Measurements from ENCODE around the gene PLXDC2. TPM values are rescaled to one million over a fixed set of nuclear protein-coding genes. Genes with fewer than 3 reads are reported as not detected.

Gene PLXDC2
- total and polyA plus RNA-seq, 2 experiments from 2014 or later = 13.5 to 19.4 TPM

DNA sequence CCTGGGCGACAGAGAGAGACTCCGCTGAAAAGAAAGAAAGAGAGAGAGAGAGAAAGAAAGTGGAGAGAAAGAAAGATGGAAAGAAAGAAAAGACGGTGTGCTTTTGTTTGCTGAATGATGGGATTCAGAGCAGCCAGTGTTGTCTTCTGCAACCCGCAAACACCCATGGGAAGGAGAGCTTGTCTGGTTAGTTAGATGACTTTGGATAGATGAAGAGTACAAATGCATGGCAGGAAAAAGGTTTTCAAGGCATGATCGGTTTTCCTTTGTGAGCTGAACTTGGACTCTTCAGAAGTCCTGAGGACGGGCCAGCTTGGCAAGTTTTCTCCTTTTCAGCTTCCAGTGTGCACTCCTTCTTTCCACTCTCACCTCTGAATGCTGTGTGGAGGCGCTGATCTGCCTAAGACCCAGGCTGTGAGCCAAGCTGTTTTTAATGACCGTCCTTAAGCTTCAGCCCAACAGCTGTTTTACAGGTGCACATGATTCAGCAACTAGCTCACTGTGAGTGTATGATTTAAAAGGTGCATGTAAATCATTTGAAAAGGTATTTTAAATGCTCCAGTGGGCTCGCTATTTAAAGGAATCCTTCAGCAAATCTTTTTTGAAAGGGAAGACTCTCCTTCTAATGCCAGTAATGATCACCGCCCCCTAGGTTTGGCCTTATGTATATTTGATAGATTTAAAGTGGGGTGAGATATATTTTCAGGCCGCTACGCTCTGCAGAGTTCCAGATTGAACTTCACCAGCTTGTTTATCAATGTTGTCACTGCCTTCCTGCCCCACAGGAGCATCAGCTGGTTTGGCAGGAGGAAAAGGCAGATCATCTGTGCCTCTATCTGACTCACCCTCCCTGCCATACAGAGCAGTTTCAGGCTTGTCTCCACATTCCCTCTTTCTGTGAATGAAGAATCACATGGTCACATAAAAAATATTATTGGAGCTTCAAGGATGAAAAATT lies 115.0 kb downstream of the PLXDC2 start:
- no peak for TF ChIP-seq NANOG (IDR thresholded peaks at IDR 0.05; ENCODE audit: borderline replicate concordance)
- TF ChIP-seq ZNF114 (CRISPR knock-in tag; IDR thresholded peaks at IDR 0.05) = no peak
- TF ChIP-seq, protein P1, sequence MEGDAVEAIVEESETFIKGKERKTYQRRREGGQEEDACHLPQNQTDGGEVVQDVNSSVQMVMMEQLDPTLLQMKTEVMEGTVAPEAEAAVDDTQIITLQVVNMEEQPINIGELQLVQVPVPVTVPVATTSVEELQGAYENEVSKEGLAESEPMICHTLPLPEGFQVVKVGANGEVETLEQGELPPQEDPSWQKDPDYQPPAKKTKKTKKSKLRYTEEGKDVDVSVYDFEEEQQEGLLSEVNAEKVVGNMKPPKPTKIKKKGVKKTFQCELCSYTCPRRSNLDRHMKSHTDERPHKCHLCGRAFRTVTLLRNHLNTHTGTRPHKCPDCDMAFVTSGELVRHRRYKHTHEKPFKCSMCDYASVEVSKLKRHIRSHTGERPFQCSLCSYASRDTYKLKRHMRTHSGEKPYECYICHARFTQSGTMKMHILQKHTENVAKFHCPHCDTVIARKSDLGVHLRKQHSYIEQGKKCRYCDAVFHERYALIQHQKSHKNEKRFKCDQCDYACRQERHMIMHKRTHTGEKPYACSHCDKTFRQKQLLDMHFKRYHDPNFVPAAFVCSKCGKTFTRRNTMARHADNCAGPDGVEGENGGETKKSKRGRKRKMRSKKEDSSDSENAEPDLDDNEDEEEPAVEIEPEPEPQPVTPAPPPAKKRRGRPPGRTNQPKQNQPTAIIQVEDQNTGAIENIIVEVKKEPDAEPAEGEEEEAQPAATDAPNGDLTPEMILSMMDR (conservative IDR thresholded peaks at IDR 0.05; ENCODE audit: low read depth in 2 of 2) = peak in 1 of 2 experiments; percentile 23; a peak in 1 of 4 replicates
- no peaks in the 10 kb centered on the region for H3K36me3 ChIP-seq (ENCODE audit: insufficient read depth)
- H3K9me2 ChIP-seq (ENCODE audit: insufficient read depth) = peaks cover 7% of the 10 kb centered on the region
- peaks cover 14% of the 10 kb centered on the region for H3K4me1 ChIP-seq (ENCODE audit: insufficient read depth)
- Mint-ChIP-seq H3K36me3 (ENCODE audit: low read depth) (peaks cover 8% of the 10 kb centered on the region; the same call in 2 of the 3 replicates), H3K4me1 (peaks cover 30% of the 10 kb centered on the region), H3K9me3 (no peaks in the 10 kb centered on the region), H3K27me3 (ENCODE audit: insufficient read depth, low read depth, poor library complexity) (peaks cover 4% of the 10 kb centered on the region), H3K4me3 (no peak overlapping the region), H3K27ac (peak overlapping the region; percentile 77)
- no peak overlapping the region for H2AFZ ChIP-seq
- H4K20me1 ChIP-seq (replicated peaks; ENCODE audit: insufficient read depth) = peaks cover 4% of the 10 kb centered on the region; the same call in 1 of the 2 replicates
- no peaks in the 10 kb centered on the region for H3F3A ChIP-seq (replicated peaks; ENCODE audit: low read depth)
- no peak overlapping the region for H3K4me2 ChIP-seq
- H3K79me2 ChIP-seq (replicated peaks; ENCODE audit: insufficient read depth) = peaks cover 75% of the 10 kb centered on the region
- no peaks in the 10 kb centered on the region for H3K27me3 ChIP-seq (ENCODE audit: insufficient read depth)
- H3K27ac ChIP-seq (ENCODE audit: low read depth) = peak overlapping the region; percentile 56; the same call in 1 of the 2 replicates
- DNase-seq (ENCODE audit: low spot score) (peak; percentile 24), ATAC-seq (peak; percentile 74)
- H3K4me3 ChIP-seq = no peak overlapping the region

DNA sequence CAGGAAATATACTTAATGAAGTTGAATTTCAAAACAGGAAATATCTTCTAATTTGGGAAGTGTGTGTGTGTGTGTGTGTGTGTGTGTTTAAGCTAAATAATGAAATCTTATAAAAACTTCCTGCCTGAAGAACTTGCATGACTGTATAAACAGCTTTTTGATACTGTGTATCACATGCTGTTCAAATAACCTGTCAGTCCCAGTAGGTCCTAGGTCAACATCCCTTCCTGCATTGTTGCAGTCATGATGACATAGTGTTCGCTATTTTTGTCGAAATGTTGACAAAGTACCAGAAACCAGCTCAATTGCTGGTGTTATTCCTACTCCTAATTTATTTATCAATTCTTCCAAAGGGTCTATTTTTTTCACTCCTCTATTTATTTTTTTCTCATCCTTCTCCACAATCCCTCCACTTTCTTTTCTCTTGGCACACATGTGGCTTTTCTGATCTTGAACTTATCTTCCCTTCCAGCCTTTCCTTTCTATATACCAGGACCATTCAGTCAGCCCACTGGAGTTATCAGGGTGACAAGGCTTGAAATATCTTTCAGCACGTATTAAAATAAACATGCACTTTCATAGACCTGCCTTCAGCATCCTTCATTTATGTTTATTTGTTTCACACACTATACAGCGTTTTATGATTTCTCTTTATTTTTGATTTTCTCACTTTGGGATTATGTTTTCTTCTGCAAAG lies 115.8 kb downstream of the PLXDC2 start:
- DNase-seq (ENCODE audit: low spot score) (no peak), ATAC-seq (no peak)
- Mint-ChIP-seq H3K4me3 (no peak overlapping the region), H3K4me1 (peaks cover 28% of the 10 kb centered on the region), H3K36me3 (ENCODE audit: low read depth) (peaks cover 6% of the 10 kb centered on the region; the same call in 2 of the 3 replicates), H3K27me3 (ENCODE audit: insufficient read depth, low read depth, poor library complexity) (peaks cover 4% of the 10 kb centered on the region), H3K9me3 (no peaks in the 10 kb centered on the region), H3K27ac (peak overlapping the region; percentile 77)
- Histone ChIP-seq H4K20me1 (replicated peaks; ENCODE audit: insufficient read depth) (peaks cover 4% of the 10 kb centered on the region; the same call in 1 of the 2 replicates), H3K36me3 (ENCODE audit: insufficient read depth) (no peaks in the 10 kb centered on the region), H3K4me1 (ENCODE audit: insufficient read depth) (peaks cover 14% of the 10 kb centered on the region), H3K27ac (ENCODE audit: low read depth) (no peak overlapping the region; the same call in 1 of the 2 replicates), H2AFZ (no peak overlapping the region), H3K27me3 (ENCODE audit: insufficient read depth) (no peaks in the 10 kb centered on the region), H3K4me3 (no peak overlapping the region), H3F3A (replicated peaks; ENCODE audit: low read depth) (no peaks in the 10 kb centered on the region), H3K4me2 (no peak overlapping the region), H3K79me2 (replicated peaks; ENCODE audit: insufficient read depth) (peaks cover 69% of the 10 kb centered on the region), H3K9me2 (ENCODE audit: insufficient read depth) (peaks cover 12% of the 10 kb centered on the region)
- no peak for TF ChIP-seq ZNF331 (CRISPR knock-in tag; IDR thresholded peaks at IDR 0.05; ENCODE audit: low read depth)

DNA sequence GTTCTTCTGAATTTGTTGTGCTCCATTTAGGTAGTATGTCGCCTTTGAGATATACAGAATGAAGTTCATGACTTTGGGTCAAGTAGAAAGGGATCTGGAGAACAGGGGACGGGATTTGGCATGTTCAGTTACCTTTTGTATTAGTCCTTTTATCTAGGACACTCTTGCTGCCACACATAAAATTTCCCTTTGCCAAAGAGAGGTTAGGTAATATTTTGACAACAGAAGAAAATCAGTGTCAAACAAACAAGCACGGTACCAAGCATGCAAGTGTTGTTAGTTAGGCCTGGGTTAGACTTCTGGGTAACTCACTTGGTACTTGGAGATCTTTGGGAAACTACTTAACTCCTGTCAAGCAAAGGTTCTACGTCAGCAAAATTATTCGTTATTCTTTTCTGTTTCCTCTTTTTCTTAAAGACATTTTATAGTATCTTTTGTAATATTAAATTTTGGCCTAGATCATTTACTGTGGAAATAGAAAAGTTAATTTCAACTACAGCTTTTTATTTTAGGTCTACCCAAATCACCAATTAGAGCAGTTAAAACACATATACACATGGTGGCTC lies 116.7 kb downstream of the PLXDC2 start:
- H3K79me2 ChIP-seq (replicated peaks; ENCODE audit: insufficient read depth) = peaks cover 67% of the 10 kb centered on the region
- H3K4me3 Mint-ChIP-seq = no peak overlapping the region
- DNase-seq (ENCODE audit: low spot score) (no peak), ATAC-seq (no peak)
- no peak overlapping the region for H2AFZ ChIP-seq
- H4K20me1 ChIP-seq (replicated peaks; ENCODE audit: insufficient read depth) = peaks cover 3% of the 10 kb centered on the region; the same call in 1 of the 2 replicates
- H3K27ac ChIP-seq (ENCODE audit: low read depth) = no peak overlapping the region
- H3K4me1 ChIP-seq (ENCODE audit: insufficient read depth) = peaks cover 14% of the 10 kb centered on the region
- H3K4me3 ChIP-seq = no peak overlapping the region
- no peaks in the 10 kb centered on the region for H3K27me3 ChIP-seq (ENCODE audit: insufficient read depth)
- H3K9me3 Mint-ChIP-seq = no peaks in the 10 kb centered on the region
- no peak overlapping the region for H3K4me2 ChIP-seq
- H3K9me2 ChIP-seq (ENCODE audit: insufficient read depth) = peaks cover 12% of the 10 kb centered on the region
- no peaks in the 10 kb centered on the region for H3K36me3 ChIP-seq (ENCODE audit: insufficient read depth)
- no peak overlapping the region for H3K27ac Mint-ChIP-seq
- H3K36me3 Mint-ChIP-seq (ENCODE audit: low read depth) = 0 out of 3 replicates have a peak, but pooled peaks cover 5% of the 10 kb centered on the region
- H3K4me1 Mint-ChIP-seq = peaks cover 35% of the 10 kb centered on the region
- H3F3A ChIP-seq (replicated peaks; ENCODE audit: low read depth) = no peaks in the 10 kb centered on the region
- peaks cover 4% of the 10 kb centered on the region for H3K27me3 Mint-ChIP-seq (ENCODE audit: insufficient read depth, low read depth, poor library complexity)
- TF ChIP-seq, protein P2, sequence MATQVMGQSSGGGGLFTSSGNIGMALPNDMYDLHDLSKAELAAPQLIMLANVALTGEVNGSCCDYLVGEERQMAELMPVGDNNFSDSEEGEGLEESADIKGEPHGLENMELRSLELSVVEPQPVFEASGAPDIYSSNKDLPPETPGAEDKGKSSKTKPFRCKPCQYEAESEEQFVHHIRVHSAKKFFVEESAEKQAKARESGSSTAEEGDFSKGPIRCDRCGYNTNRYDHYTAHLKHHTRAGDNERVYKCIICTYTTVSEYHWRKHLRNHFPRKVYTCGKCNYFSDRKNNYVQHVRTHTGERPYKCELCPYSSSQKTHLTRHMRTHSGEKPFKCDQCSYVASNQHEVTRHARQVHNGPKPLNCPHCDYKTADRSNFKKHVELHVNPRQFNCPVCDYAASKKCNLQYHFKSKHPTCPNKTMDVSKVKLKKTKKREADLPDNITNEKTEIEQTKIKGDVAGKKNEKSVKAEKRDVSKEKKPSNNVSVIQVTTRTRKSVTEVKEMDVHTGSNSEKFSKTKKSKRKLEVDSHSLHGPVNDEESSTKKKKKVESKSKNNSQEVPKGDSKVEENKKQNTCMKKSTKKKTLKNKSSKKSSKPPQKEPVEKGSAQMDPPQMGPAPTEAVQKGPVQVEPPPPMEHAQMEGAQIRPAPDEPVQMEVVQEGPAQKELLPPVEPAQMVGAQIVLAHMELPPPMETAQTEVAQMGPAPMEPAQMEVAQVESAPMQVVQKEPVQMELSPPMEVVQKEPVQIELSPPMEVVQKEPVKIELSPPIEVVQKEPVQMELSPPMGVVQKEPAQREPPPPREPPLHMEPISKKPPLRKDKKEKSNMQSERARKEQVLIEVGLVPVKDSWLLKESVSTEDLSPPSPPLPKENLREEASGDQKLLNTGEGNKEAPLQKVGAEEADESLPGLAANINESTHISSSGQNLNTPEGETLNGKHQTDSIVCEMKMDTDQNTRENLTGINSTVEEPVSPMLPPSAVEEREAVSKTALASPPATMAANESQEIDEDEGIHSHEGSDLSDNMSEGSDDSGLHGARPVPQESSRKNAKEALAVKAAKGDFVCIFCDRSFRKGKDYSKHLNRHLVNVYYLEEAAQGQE (IDR thresholded peaks at IDR 0.05; ENCODE audit: unreplicated experiment) = no peak
- TF ChIP-seq, protein P1 (conservative IDR thresholded peaks at IDR 0.05; ENCODE audit: low read depth in 2 of 2) = no peak
